Prostate gland (tissue), 2 donors: Measurements from ENCODE around the gene PRB2. TPM values are rescaled to one million over a fixed set of nuclear protein-coding genes. Genes with fewer than 3 reads are reported as not detected.
"Not testable (repeated sequence)": the region's sequence is repeated elsewhere in the genome, so short reads cannot be mapped to it uniquely, and the experiment has no call there.

Source experiments
- DNase-seq: peaks from one replicate; pipeline ENCODE4 v3.0.0-alpha.2; 2019; ENCODE audit warnings: low spot score
- H3K27ac ChIP-seq, 2 donors: fragments of 200-600 bp; sonication (generic); 2 replicates each; pipeline ENCODE4 v1.5.1; 2017 to 2019
- H3K27me3 ChIP-seq: fragments of 200-600 bp; sonication (generic); replicated peaks from 2 replicates; pipeline ENCODE4 v1.5.1; 2019; ENCODE audit not compliant: insufficient read depth
- H3K36me3 ChIP-seq, 2 donors: fragments of 200-600 bp; sonication (generic); 1 replicate in 1 of 2; 2 replicates in 1 of 2; pipeline versions ENCODE4 v1.5.1 to v1.8.1; 2017 to 2019
- H3K4me1 ChIP-seq: fragments of 200-600 bp; sonication (generic); replicated peaks from 2 replicates; pipeline ENCODE4 v1.5.1; 2019
- H3K4me3 ChIP-seq, 2 donors: fragments of 200-600 bp; sonication (generic); 2 replicates each; pipeline ENCODE4 v1.5.1; 2017 to 2019
- H3K9me3 ChIP-seq: fragments of 200-600 bp; sonication (generic); 2 replicates; pipeline ENCODE4 v1.5.1; 2017
- POLR2A ChIP-seq: fragments of 450-650 bp; IDR thresholded peaks from one replicate; pipeline ENCODE4 v1.6.1; 2016; ENCODE audit warnings: antibody characterized with exemption, mild to moderate bottlenecking
- POLR2AphosphoS5 ChIP-seq: sonication (generic); formaldehyde crosslinking; IDR thresholded peaks from one replicate; pipeline ENCODE4 v1.6.1; 2017; ENCODE audit warnings: antibody characterized with exemption
- WGBS: methylation state at CpG from one replicate; pipeline ENCODE4 v1.1.5; 2018; 5-methylcytosine and 5-hydroxymethylcytosine counted together
- intact Hi-C: fragments of 100-400 bp; cut with DNase I; formaldehyde crosslinking; loops from one replicate; pipeline ENCODE4 v1.14.2; 2022
- total RNA-seq, 2 donors: library from RNA; depleted of rRNA; stranded (reverse); fragments of >200 nt; gene quantifications; one replicate each; pipeline ENCODE4 v1.1.0, GENCODE V29; 2016
- TF ChIP-seq, protein P1 (sequence below), 4 experiments: fragments of 200-600 bp in 2 of 4; fragments of 450-650 bp in 2 of 4; sonication (generic) in 2 of 4; IDR thresholded peaks; 1 replicate in 3 of 4; 2 replicates in 1 of 4; pipeline ENCODE4 v1.5.1; 2016 to 2019; ENCODE audit warnings: antibody characterized with exemption in 4 of 4, mild to moderate bottlenecking in 2 of 4, moderate library complexity in 2 of 4

The PRB2 gene
- total RNA-seq, 2 donors from 2014 or later: not detected

DNA sequence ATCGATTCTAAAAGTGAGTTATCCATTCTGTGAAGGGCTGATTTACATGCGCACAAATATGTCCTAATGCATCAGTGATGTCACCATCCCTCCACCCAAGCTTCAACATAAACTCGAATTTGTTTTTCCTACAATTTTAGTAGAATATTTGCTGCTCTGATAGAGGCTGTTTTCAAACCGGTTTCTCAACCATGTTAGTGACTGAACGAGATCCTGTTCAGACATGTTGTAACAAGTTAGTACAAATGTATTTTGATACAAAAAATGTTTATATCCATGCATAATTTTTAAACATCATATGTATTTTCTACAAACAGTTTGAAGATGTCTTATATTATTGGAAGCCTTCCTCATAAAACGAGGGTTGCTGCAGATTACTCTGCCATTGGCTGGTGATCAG is 12.7 kb upstream of the PRB2 start:
- intact Hi-C loops: no loop called here
- Histone ChIP-seq H3K9me3 (no peaks in the 10 kb centered on the region), H3K27me3 (no peaks in the 10 kb centered on the region), H3K36me3 (no peaks in the 10 kb centered on the region), H3K27ac (no peak overlapping the region), H3K4me1 (no peaks in the 10 kb centered on the region), H3K4me3 (no peak overlapping the region)
- no peak for DNase-seq
- TF ChIP-seq POLR2AphosphoS5: no peak
- TF ChIP-seq, protein P1, sequence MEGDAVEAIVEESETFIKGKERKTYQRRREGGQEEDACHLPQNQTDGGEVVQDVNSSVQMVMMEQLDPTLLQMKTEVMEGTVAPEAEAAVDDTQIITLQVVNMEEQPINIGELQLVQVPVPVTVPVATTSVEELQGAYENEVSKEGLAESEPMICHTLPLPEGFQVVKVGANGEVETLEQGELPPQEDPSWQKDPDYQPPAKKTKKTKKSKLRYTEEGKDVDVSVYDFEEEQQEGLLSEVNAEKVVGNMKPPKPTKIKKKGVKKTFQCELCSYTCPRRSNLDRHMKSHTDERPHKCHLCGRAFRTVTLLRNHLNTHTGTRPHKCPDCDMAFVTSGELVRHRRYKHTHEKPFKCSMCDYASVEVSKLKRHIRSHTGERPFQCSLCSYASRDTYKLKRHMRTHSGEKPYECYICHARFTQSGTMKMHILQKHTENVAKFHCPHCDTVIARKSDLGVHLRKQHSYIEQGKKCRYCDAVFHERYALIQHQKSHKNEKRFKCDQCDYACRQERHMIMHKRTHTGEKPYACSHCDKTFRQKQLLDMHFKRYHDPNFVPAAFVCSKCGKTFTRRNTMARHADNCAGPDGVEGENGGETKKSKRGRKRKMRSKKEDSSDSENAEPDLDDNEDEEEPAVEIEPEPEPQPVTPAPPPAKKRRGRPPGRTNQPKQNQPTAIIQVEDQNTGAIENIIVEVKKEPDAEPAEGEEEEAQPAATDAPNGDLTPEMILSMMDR (IDR thresholded peaks at IDR 0.05): no peak
- 53% methylated on average over 6 of the region's 6 CpGs for WGBS

DNA sequence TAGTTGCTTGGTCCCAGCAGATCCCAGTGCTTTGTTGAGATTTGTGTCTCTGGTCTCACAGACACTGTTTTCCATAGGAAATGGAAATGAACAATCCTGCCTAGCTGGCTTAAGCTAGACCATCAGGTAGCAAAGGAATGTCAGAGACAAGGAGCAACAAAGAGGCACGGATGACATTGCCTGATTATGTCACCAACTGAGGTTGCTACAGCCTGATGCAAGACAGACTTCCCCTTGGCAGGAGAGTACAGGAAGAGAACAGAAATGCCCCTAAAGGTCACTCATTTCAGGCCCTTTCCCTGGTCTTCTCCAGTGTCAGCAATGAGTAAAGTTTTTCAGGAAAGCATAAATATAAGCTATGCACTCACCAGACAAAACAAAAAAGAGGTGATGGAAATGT is 2.0 kb upstream of the PRB2 start:
- Histone ChIP-seq H3K4me1 (no peaks in the 10 kb centered on the region), H3K27ac (no peak overlapping the region), H3K36me3 (no peaks in the 10 kb centered on the region), H3K9me3 (no peaks in the 10 kb centered on the region), H3K4me3 (no peak overlapping the region), H3K27me3 (no peaks in the 10 kb centered on the region)
- 13% methylated on average over 1 of the region's 1 CpG for WGBS
- TF ChIP-seq POLR2AphosphoS5: no peak
- TF ChIP-seq POLR2A: no peak
- TF ChIP-seq, protein P1 (IDR thresholded peaks at IDR 0.05): no peak
- intact Hi-C loops: no loop called here
- DNase-seq: no peak

DNA sequence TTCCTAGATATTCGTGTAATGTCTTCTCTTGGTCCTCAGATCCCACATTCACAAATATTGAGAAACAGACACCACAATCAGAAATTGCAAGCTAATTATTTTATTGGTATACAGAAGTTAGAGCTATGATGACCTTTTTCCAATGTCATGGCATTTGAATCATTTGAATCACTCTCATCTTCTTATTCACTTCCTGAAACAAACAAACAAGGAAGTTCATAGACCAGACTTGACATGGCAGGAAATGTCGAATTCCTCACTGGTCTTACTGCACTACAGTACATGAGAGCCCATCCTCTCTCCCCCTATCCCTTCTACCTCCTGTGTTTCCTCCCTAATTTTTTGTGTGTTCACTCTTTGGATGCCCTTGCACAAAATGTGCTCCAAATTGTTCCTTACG is 3.9 kb downstream of the PRB2 start:
- H3K27me3 ChIP-seq, H3K9me3 ChIP-seq, H3K27ac ChIP-seq, H3K4me3 ChIP-seq, DNase-seq, H3K4me1 ChIP-seq, H3K36me3 ChIP-seq, intact Hi-C loops: not testable (repeated sequence)
- WGBS: 77% methylated on average over 3 of the region's 3 CpGs

DNA sequence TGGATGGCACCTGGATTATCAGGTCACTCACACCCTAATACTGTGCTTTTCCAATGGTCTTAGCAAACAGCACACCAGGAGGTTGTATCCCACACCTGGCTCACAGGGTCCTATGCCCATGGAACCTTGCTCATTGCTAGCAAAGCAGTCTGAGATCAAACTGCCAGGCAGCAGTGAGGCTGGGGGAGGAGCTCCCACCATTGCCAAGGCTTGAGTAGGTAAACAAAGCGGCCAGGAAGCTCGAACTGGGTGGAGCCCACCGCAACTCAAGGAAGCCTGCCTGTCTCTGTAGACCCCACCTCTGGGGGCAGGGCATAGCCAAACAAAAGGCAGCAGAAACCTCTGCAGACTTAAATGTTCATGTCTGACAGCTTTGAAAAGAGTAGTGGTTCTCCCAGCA is 17.9 kb downstream of the PRB2 start:
- H3K36me3 ChIP-seq, H3K27ac ChIP-seq, H3K4me3 ChIP-seq, DNase-seq, H3K4me1 ChIP-seq, H3K27me3 ChIP-seq, intact Hi-C loops, H3K9me3 ChIP-seq: not testable (repeated sequence)
- 82% methylated on average over 3 of the region's 3 CpGs for WGBS

DNA sequence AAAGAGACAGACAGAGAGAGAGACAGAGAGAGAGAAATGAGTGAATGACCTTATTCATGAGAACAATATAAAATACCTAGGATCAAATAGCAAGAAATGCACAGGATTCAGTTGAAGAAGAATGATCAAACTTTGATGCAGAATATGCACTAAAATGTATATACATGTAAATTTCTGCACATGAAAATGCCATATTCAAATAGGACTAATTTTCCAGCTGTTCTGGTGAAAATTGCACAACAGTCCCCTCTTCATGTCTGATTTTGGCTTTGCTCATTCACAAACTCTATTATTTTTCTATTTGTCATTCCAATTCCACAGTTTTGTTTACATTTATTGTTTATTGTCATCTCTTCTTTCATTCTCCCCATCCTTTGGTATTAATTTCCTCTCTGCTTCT is 34.2 kb downstream of the PRB2 start:
- Histone ChIP-seq H3K27me3 (no peaks in the 10 kb centered on the region), H3K9me3 (no peaks in the 10 kb centered on the region), H3K27ac (no peak overlapping the region), H3K4me1 (no peaks in the 10 kb centered on the region), H3K36me3 (no peaks in the 10 kb centered on the region), H3K4me3 (no peak overlapping the region)
- DNase-seq: no peak
- TF ChIP-seq, protein P1 (IDR thresholded peaks at IDR 0.05): no peak
- intact Hi-C loops: no loop called here

DNA sequence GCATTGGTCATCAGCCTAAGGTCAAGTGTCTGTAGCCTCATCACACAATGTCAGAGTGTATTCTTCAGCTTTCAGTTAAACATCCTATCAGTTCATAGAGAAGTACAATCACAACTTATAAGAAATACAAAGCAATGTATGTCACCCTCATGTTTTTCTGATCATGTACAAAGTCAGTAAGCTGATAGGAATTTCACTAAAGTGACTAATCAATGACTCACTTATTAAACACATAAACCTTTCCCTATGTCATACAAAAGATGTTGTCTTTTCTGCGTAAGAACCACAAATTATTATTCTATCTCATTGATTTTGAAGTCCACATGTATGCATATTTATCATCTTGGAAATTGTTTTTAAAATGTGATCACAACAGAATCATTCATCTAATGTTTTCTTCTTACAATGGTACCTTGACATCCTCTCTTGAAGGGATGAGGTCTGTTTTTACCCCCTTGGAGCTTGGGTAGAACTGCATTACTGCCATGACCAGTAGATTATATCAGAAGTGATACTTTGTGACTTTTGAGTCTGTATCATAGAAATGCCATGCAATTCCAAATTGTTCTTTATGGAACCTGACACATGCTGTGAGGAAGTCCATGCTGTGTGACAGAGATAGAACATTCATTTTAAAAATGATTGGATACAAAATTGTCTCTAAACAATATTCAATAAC is 35.0 kb downstream of the PRB2 start:
- H3K27me3 ChIP-seq, DNase-seq, H3K36me3 ChIP-seq, intact Hi-C loops, H3K27ac ChIP-seq, H3K9me3 ChIP-seq, H3K4me3 ChIP-seq, H3K4me1 ChIP-seq: not testable (repeated sequence)
- 90% methylated on average over 1 of the region's 1 CpG for WGBS

DNA sequence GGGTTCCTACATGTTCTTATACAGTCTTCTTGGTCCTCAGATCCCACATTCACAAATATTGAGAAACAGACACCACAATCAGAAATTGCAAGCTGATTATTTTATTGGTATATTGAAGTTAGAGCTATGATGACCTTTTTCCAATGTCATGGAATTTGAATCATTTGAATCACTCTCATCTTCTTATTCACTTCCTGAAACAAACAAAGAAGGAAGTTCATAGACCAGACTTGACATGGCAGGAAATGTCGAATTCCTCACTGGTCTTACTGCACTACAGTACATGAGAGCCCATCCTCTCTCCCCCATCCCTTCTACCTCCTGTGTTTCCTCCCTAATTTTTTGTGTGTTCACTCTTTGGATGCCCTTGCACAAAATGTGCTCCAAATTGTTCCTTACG is 43.6 kb downstream of the PRB2 start:
- H3K27ac ChIP-seq, intact Hi-C loops: not testable (repeated sequence)
- 73% methylated on average over 1 of the region's 2 CpGs for WGBS

More for the DNA sequence above, 43.6 kb downstream of the PRB2 start:
- not testable (repeated sequence) for H3K27me3 ChIP-seq, H3K36me3 ChIP-seq, DNase-seq, H3K4me1 ChIP-seq, H3K4me3 ChIP-seq, H3K9me3 ChIP-seq
